Measurements from ENCODE around the gene TMEM266. TPM values are rescaled to one million over a fixed set of nuclear protein-coding genes. Genes with fewer than 3 reads are reported as not detected.

Gene TMEM266
- total and polyA plus RNA-seq, 2 experiments from 2014 or later = 0.42 to 5.0 TPM

- Histone ChIP-seq H3K36me3 (ENCODE audit: insufficient read depth) (no peaks in the 10 kb centered on the region), H3K4me3 (no peak overlapping the region), H3K27me3 (ENCODE audit: insufficient read depth) (no peaks in the 10 kb centered on the region), H3K27ac (ENCODE audit: low read depth) (no peak overlapping the region), H2AFZ (no peak overlapping the region), H4K20me1 (replicated peaks; ENCODE audit: insufficient read depth) (no peaks in the 10 kb centered on the region), H3K79me2 (replicated peaks; ENCODE audit: insufficient read depth) (no peaks in the 10 kb centered on the region), H3K9me2 (ENCODE audit: insufficient read depth) (no peaks in the 10 kb centered on the region), H3K4me1 (ENCODE audit: insufficient read depth) (no peaks in the 10 kb centered on the region), H3F3A (replicated peaks; ENCODE audit: low read depth) (no peaks in the 10 kb centered on the region), H3K4me2 (no peak overlapping the region)
- ATAC-seq = no peak
- Mint-ChIP-seq H3K27ac (no peak overlapping the region), H3K27me3 (ENCODE audit: insufficient read depth, low read depth, poor library complexity) (peaks cover 9% of the 10 kb centered on the region), H3K9me3 (no peaks in the 10 kb centered on the region), H3K4me3 (no peak overlapping the region), H3K4me1 (peaks cover 17% of the 10 kb centered on the region), H3K36me3 (ENCODE audit: low read depth) (no peaks in the 10 kb centered on the region)
- TF ChIP-seq NANOG (IDR thresholded peaks at IDR 0.05; ENCODE audit: borderline replicate concordance) = no peak
- TF ChIP-seq CREB1 (CRISPR knock-in tag; IDR thresholded peaks at IDR 0.05; ENCODE audit: low read depth) = no peak
- TF ChIP-seq, protein P1, sequence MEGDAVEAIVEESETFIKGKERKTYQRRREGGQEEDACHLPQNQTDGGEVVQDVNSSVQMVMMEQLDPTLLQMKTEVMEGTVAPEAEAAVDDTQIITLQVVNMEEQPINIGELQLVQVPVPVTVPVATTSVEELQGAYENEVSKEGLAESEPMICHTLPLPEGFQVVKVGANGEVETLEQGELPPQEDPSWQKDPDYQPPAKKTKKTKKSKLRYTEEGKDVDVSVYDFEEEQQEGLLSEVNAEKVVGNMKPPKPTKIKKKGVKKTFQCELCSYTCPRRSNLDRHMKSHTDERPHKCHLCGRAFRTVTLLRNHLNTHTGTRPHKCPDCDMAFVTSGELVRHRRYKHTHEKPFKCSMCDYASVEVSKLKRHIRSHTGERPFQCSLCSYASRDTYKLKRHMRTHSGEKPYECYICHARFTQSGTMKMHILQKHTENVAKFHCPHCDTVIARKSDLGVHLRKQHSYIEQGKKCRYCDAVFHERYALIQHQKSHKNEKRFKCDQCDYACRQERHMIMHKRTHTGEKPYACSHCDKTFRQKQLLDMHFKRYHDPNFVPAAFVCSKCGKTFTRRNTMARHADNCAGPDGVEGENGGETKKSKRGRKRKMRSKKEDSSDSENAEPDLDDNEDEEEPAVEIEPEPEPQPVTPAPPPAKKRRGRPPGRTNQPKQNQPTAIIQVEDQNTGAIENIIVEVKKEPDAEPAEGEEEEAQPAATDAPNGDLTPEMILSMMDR (conservative IDR thresholded peaks at IDR 0.05; ENCODE audit: low read depth in 2 of 2) = no peak
- TF ChIP-seq REST (IDR thresholded peaks at IDR 0.05; ENCODE audit: unreplicated experiment) = no peak
- no peak for TF ChIP-seq ZNF114 (CRISPR knock-in tag; IDR thresholded peaks at IDR 0.05)
- TF ChIP-seq STAT1 (IDR thresholded peaks at IDR 0.05; ENCODE audit: unreplicated experiment) = no peak
- no peak for TF ChIP-seq JUNB (IDR thresholded peaks at IDR 0.05; ENCODE audit: unreplicated experiment)
- no peak for TF ChIP-seq ZNF331 (CRISPR knock-in tag; IDR thresholded peaks at IDR 0.05; ENCODE audit: low read depth)
- no peak for TF ChIP-seq EZH2 (IDR thresholded peaks at IDR 0.05; ENCODE audit: low read depth, unreplicated experiment)
- no peak for TF ChIP-seq POLR2AphosphoS5 (IDR thresholded peaks at IDR 0.05; ENCODE audit: low read depth)
- TF ChIP-seq EZH2phosphoT487 (IDR thresholded peaks at IDR 0.05; ENCODE audit: unreplicated experiment) = no peak
- no peak for TF ChIP-seq ZNF462 (CRISPR knock-in tag; IDR thresholded peaks at IDR 0.05)
- TF ChIP-seq ETS1 (IDR thresholded peaks at IDR 0.05) = no peak
- DNase-seq (ENCODE audit: low spot score) = no peak
Observed at GRCh38 chr15:76200083-76200465, 140.3 kb downstream of the TMEM266 start.

All from GM23338 (cell line).